DND-41 (cell line): Measurements from ENCODE around the gene FLNB.

ENCODE experiments used
- EZH2 ChIP-seq: IDR thresholded peaks from 3 replicates; pipeline ENCODE4 v1.6.1; 2012; ENCODE audit warnings: borderline replicate concordance, low read depth, mild to moderate bottlenecking, moderate library complexity, low read length, inconsistent platforms; ENCODE audit not compliant: severe bottlenecking
- TF ChIP-seq, protein P1 (sequence below): IDR thresholded peaks from 2 replicates; pipeline ENCODE4 v1.5.1; 2012; ENCODE audit warnings: borderline replicate concordance, low read length, moderate library complexity, mild to moderate bottlenecking; ENCODE audit not compliant: poor library complexity, severe bottlenecking; ENCODE audit errors: extremely low read depth

DNA sequence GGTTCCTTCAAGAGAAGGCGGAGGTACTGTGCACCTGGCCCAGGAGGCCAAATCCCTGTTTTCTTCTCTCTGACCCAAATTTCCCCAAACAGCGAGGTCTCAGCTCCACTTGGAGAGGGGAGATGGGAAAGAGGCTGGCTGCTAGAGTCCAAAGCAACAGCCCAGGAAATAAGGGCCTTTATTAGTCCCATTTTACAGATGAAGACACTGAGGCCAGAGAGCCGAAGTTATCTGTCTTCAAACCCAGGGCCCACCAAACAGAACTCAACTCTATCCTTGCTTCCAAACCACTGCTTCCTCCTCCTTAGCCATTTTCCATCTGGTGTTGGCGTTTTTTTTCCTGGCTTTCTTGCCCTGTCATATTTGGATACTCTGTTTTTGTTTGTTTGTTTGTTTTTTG is 22.0 kb upstream of the FLNB start:
- TF ChIP-seq, protein P1, sequence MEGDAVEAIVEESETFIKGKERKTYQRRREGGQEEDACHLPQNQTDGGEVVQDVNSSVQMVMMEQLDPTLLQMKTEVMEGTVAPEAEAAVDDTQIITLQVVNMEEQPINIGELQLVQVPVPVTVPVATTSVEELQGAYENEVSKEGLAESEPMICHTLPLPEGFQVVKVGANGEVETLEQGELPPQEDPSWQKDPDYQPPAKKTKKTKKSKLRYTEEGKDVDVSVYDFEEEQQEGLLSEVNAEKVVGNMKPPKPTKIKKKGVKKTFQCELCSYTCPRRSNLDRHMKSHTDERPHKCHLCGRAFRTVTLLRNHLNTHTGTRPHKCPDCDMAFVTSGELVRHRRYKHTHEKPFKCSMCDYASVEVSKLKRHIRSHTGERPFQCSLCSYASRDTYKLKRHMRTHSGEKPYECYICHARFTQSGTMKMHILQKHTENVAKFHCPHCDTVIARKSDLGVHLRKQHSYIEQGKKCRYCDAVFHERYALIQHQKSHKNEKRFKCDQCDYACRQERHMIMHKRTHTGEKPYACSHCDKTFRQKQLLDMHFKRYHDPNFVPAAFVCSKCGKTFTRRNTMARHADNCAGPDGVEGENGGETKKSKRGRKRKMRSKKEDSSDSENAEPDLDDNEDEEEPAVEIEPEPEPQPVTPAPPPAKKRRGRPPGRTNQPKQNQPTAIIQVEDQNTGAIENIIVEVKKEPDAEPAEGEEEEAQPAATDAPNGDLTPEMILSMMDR = no peak
- TF ChIP-seq EZH2 = no peak
